Fibroblast of lung (primary cell): ENCODE data around the gene GOT2. TPM values are rescaled to one million over a fixed set of nuclear protein-coding genes. Genes with fewer than 3 reads are reported as not detected.

Experiments
- DNase-seq, 2 donors: peaks; one replicate each; pipeline versions ENCODE4 v3.0.0 to v3.0.0-alpha.2; 2010; ENCODE audit warnings: low read depth in 2 of 2
- H2AFZ ChIP-seq: 2 replicates; pipeline ENCODE4 v1.5.1; 2012; ENCODE audit warnings: low read length, control low read depth, inconsistent platforms
- H3K27ac ChIP-seq: 2 replicates; pipeline ENCODE4 v1.5.1; 2011; ENCODE audit warnings: low read length, control low read depth; ENCODE audit not compliant: insufficient read depth
- H3K27me3 ChIP-seq: 2 replicates; pipeline ENCODE4 v1.5.1; 2011; ENCODE audit warnings: mild to moderate bottlenecking, low read length; ENCODE audit not compliant: control insufficient read depth, insufficient read depth
- H3K36me3 ChIP-seq: 2 replicates; pipeline ENCODE4 v1.5.1; 2011; ENCODE audit warnings: low read length; ENCODE audit not compliant: control insufficient read depth, insufficient read depth
- H3K4me1 ChIP-seq: 2 replicates; pipeline ENCODE4 v1.5.1; 2011; ENCODE audit warnings: low read length; ENCODE audit not compliant: control insufficient read depth, insufficient read depth; ENCODE audit errors: extremely low read depth
- H3K4me2 ChIP-seq: 2 replicates; pipeline ENCODE4 v1.5.1; 2011; ENCODE audit warnings: low read length, control low read depth; ENCODE audit not compliant: insufficient read depth; ENCODE audit errors: extremely low read depth
- H3K4me3 ChIP-seq, 4 experiments: fragments of 200-600 bp in 1 of 4; sonication (generic) in 1 of 4; replicated peaks in 1 of 4; 2 replicates each; pipeline ENCODE4 v1.5.1; 2011 to 2016; ENCODE audit warnings: low read length in 4 of 4, low read depth in 3 of 4, mild to moderate bottlenecking in 3 of 4, control low read depth in 2 of 4, inconsistent platforms in 1 of 4, mixed read lengths in 1 of 4; ENCODE audit not compliant: insufficient read depth in 1 of 4; ENCODE audit errors: control extremely low read depth in 1 of 4
- H3K79me2 ChIP-seq: 2 replicates; pipeline ENCODE4 v1.5.1; 2012; ENCODE audit warnings: mild to moderate bottlenecking, low read length, inconsistent platforms; ENCODE audit not compliant: control insufficient read depth, insufficient read depth
- H3K9ac ChIP-seq: 2 replicates; pipeline ENCODE4 v1.5.1; 2011; ENCODE audit warnings: mild to moderate bottlenecking, low read length, control low read depth; ENCODE audit not compliant: insufficient read depth
- H3K9me3 ChIP-seq: 2 replicates; pipeline ENCODE4 v1.5.1; 2012; ENCODE audit warnings: low read depth, low read length; ENCODE audit not compliant: control insufficient read depth, insufficient read depth
- H4K20me1 ChIP-seq: 2 replicates; pipeline ENCODE4 v1.5.1; 2011; ENCODE audit warnings: low read length; ENCODE audit not compliant: control insufficient read depth, insufficient read depth; ENCODE audit errors: extremely low read depth
- EZH2 ChIP-seq: IDR thresholded peaks from 2 replicates; pipeline ENCODE4 v1.5.1; 2012; ENCODE audit warnings: low read length, control low read depth, mild to moderate bottlenecking; ENCODE audit errors: missing control alignments
- polyA plus RNA-seq, 2 donors: library from polyadenylated mRNA; depleted of rRNA in 1 of 2; stranded (reverse) in 1 of 2; unstranded in 1 of 2; fragments of >200 nt; gene quantifications; 2 replicates each; pipeline ENCODE4 v1.2.1, GENCODE V29; 2011 to 2012; ENCODE audit warnings: missing spikeins in 1 of 2
- total RNA-seq: library from RNA; depleted of rRNA; stranded (reverse); fragments of >200 nt; gene quantifications from 2 replicates; pipeline ENCODE4 v1.2.1, GENCODE V29; 2014
- TF ChIP-seq, protein P1 (sequence below), 2 donors: IDR thresholded peaks in 1 of 2; conservative IDR thresholded peaks in 1 of 2; 1 replicate in 1 of 2; 2 replicates in 1 of 2; pipeline ENCODE4 v1.5.1; 2011 to 2012; ENCODE audit warnings: low read length in 2 of 2, control low read depth in 1 of 2, inconsistent platforms in 1 of 2, low read depth in 1 of 2, mild to moderate bottlenecking in 1 of 2

Gene GOT2
- total and polyA plus RNA-seq, 2 donors (not counting 1 experiment from before 2014, with no cell fraction given) = 39.3 to 53.9 TPM

- Histone ChIP-seq H4K20me1 (no peaks in the 10 kb centered on the region), H3K79me2 (no peaks in the 10 kb centered on the region), H2AFZ (no peak overlapping the region), H3K4me1 (no peaks in the 10 kb centered on the region), H3K27ac (no peak overlapping the region), H3K4me3 (no peak overlapping the region), H3K9me3 (no peaks in the 10 kb centered on the region), H3K27me3 (no peaks in the 10 kb centered on the region), H3K36me3 (no peaks in the 10 kb centered on the region), H3K9ac (no peak overlapping the region), H3K4me2 (no peak overlapping the region)
- no peak for DNase-seq
- TF ChIP-seq, protein P1, sequence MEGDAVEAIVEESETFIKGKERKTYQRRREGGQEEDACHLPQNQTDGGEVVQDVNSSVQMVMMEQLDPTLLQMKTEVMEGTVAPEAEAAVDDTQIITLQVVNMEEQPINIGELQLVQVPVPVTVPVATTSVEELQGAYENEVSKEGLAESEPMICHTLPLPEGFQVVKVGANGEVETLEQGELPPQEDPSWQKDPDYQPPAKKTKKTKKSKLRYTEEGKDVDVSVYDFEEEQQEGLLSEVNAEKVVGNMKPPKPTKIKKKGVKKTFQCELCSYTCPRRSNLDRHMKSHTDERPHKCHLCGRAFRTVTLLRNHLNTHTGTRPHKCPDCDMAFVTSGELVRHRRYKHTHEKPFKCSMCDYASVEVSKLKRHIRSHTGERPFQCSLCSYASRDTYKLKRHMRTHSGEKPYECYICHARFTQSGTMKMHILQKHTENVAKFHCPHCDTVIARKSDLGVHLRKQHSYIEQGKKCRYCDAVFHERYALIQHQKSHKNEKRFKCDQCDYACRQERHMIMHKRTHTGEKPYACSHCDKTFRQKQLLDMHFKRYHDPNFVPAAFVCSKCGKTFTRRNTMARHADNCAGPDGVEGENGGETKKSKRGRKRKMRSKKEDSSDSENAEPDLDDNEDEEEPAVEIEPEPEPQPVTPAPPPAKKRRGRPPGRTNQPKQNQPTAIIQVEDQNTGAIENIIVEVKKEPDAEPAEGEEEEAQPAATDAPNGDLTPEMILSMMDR (conservative IDR thresholded peaks at IDR 0.05 in 1 of 2, IDR thresholded peaks at IDR 0.05 in 1 of 2; ENCODE audit: low read depth in 1 of 2, low read length in 2 of 2) = no peak
- no peak for TF ChIP-seq EZH2
Measured at GRCh38 chr16:58768145-58768544, 34.0 kb upstream of the GOT2 start.

GRCh38 chr16:58767581-58767980 lies 33.5 kb upstream of the GOT2 start:
- H3K4me2 ChIP-seq = no peak overlapping the region
- no peak overlapping the region for H2AFZ ChIP-seq
- no peak for DNase-seq
- no peaks in the 10 kb centered on the region for H4K20me1 ChIP-seq
- H3K4me1 ChIP-seq = no peaks in the 10 kb centered on the region
- TF ChIP-seq EZH2 = no peak
- TF ChIP-seq, protein P1 (conservative IDR thresholded peaks at IDR 0.05 in 1 of 2, IDR thresholded peaks at IDR 0.05 in 1 of 2; ENCODE audit: low read depth in 1 of 2, low read length in 2 of 2) = no peak
- H3K4me3 ChIP-seq = no peak overlapping the region
- no peaks in the 10 kb centered on the region for H3K36me3 ChIP-seq
- no peak overlapping the region for H3K27ac ChIP-seq
- H3K9ac ChIP-seq = no peak overlapping the region
- H3K27me3 ChIP-seq = no peaks in the 10 kb centered on the region
- H3K9me3 ChIP-seq = no peaks in the 10 kb centered on the region
- H3K79me2 ChIP-seq = no peaks in the 10 kb centered on the region

GRCh38 chr16:58756650-58757332 lies 22.7 kb upstream of the GOT2 start:
- TF ChIP-seq, protein P1 (conservative IDR thresholded peaks at IDR 0.05 in 1 of 2, IDR thresholded peaks at IDR 0.05 in 1 of 2; ENCODE audit: low read depth in 1 of 2, low read length in 2 of 2) = no peak
- no peak for TF ChIP-seq EZH2
- Histone ChIP-seq H3K4me3 (no peak overlapping the region), H3K9me3 (no peaks in the 10 kb centered on the region), H3K9ac (no peak overlapping the region), H3K79me2 (no peaks in the 10 kb centered on the region), H3K27ac (no peak overlapping the region), H3K27me3 (peaks cover 8% of the 10 kb centered on the region), H4K20me1 (no peaks in the 10 kb centered on the region), H2AFZ (no peak overlapping the region), H3K4me1 (no peaks in the 10 kb centered on the region), H3K4me2 (no peak overlapping the region), H3K36me3 (no peaks in the 10 kb centered on the region)
- no peak for DNase-seq
